HT1080 (cell line): ENCODE data around the gene WFDC2. TPM values are rescaled to one million over a fixed set of nuclear protein-coding genes. Genes with fewer than 3 reads are reported as not detected.
A peak's percentile ranks its signal among the peaks of the same experiment; 100 is the strongest.
"Not testable (repeated sequence)": the region's sequence is repeated elsewhere in the genome, so short reads cannot be mapped to it uniquely, and the experiment has no call there.

Experiments used
- DNase-seq: peaks from one replicate; pipeline ENCODE4 v3.0.0-alpha.2; 2015; ENCODE audit warnings: low read depth
- total RNA-seq: library from RNA; depleted of rRNA; stranded (reverse); fragments of >200 nt; shearing (Covaris generic); gene quantifications from 2 replicates; pipeline ENCODE4 v1.2.3, GENCODE V29; 2014

WFDC2 gene
- total RNA-seq, 1 experiment from 2014 or later: not detected

DNA sequence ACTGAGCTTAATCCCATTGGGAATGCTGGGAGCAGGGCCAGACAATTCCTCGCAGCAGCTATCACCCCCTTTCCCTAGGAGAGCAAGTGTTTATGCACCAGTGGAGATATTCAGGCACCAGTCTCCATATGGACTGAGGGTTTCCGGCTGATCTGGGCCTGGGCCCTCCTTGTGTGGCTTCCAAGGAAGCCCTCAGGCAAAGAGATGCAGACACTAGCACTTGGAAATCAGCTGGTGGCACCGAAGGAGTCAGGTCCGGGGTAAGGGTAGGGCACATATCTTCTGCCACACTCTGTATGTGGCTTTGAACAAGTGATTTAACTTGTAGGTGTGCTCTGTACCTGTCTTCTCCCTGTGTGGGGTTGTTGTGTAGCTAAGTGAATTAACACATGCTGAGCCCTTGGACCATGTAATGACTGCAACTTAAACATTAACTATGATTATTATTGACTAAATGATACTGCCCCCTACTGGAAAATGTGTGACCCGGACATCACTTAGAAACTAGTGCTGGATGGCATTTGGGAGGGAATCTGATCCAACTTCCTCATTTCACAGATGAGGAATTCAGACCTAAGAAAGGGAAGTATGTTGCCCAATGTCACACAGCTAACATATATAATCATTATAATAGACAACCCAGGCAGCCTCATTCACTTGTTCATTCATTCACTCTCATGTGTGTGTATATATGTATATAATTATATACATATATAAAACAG, 19.3 kb upstream of the WFDC2 start:
- DNase-seq: peak; percentile 48

DNA sequence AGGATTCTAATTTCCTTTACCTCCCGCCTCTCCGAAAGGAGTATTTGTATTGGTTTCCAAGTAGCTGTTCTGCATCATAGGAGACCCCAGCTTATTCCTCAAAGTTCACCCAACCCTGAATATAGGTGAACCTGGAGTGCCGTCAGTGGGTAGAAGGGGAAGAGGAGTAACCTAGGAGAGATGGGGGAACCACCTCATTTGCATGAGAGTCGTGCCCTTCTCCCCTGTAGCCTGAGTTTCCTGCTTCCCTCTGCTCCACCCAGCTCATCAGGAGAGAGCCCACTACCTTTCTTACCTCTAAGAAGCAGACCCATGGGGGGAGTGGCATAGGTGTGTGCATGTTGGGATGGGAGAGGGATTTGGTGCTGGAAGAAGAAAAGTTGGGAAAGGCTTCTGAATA, 17.3 kb upstream of the WFDC2 start:
- DNase-seq: no peak

DNA sequence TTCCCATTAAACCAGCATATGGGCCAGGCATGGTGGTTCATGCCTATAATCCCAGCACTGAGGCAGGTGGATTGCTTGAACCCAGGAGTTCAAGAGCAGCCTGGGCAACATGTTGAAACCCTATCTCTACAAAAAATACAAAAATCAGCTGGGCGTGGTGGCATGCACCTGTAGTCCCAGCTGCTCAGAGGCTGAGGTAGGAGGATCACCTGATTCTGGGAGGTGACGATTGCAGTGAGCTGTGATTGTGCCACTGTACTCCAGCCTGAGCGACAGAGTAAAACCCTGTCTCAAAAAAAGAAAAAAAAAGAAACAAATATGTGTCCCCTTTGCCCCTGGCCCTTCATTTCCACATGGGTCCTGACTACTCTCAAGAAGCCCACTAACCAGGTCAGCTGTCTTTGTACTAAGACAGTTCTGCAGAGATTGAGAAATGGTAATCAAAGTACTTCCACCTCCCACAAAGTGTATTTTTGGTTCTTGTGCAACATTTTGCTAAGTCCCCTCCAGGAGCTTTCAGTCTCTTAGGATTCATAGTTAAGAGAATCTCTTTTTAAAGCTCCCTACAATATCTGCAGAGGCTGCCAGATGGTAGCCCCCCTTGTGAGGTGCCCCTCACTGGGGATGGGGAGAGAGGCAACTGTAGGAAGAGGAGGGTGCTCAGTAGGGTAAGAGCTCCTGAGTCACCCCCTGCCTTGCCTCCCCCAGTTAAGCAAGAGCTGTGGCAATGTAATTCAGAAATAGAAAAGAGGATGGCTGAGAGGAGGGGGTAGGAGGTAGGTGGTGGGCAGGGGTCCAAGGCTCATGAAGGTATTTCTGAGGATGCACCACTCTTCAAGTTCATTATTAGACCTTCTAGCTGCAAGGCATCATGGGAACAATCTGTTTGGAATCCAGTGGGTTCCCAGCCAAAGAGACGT, 16.5 kb upstream of the WFDC2 start:
- no peak for DNase-seq

DNA sequence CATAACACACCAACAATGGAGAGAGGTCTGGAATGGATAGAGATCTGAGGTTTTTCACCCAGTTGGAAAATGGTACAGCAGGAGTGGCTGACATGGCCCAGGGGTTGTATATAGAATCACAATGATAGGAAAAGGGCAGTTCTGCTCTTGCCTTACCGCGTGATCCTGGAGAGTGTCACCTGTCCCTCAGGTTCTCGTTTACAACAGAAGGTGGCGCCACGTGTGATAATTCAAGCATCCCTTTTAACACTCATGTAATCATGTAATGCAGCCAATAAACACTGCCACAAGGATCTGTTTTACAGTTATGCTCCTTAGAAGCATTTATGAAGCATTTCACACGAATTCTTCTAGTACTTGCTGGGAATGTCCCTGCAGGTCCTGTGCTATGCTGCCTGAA, 12.9 kb upstream of the WFDC2 start:
- DNase-seq: peak; percentile 11

DNA sequence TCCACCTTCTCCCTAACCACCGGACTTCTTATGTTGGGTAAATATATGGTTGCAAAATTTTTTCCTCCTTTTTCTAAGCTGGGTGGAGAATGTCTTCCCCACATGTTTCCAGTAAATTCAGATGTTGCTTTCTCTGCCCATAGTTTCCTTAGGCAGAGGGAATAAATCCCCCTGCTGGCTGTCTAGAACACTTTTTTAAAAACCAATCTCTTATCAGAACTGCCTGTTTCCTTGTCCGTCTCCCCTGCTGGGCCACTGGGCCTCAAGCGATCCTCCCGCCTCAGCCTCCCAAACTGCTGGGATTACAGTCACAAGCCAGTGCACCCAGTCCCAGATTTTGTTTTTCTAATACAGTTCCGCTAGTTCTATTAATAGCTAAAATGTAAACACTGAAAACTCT, 9.9 kb upstream of the WFDC2 start:
- DNase-seq: no peak

DNA sequence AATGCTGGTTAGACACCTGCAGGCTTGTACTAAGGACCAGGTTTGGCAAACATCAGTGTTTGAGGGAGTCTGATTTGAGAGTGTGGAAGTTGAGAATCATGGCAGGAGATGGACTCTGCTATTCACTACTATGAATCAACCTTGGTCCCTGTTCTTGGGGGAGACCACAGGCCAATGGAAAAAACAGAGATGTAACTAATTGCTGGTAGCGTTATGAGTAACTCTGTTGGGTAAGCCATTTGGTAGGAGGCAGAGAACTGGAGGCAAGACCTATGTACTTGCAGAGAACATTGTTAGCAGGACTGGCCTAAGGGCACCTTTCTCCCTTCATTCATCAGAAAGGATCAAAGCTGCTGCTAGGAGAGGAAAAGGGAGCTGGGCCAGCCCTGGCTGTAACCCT, 8.3 kb upstream of the WFDC2 start:
- no peak for DNase-seq

DNA sequence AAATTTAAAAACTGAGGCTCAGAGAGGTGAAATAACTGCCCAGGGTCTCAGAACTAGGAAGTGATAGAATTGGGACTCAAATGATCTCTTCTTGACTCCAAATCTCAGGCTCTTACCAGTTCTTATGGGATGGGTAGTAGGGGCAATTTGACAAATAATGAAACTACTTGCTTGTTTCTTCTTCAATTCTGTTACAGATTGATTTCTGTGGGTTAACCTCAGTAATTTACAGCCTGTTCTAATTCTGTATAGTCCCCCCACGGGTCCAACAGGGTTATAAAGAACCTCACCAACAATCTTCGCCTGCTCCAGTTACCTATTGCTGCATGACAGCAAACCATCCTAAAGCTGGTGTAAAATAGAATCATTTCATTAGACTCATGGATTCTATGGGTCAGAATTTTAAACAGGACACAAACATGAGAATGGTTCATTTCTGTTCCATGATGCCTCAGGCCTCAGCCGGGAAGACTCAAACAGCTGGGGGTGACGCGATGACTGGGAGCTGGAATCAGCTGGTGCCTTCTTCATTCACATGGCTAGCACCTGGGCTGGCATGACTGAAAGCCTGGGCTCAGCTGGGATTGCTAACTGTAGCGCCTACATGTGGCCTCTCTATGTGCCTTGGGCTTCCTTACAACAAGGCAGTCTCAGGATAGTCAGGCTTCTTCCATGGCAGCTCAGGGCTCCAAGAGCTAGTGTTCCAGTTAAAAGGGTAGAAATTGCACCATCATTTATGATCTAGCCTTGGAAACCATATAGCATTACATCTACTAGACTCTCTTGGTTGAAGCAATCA, 6.6 kb upstream of the WFDC2 start:
- DNase-seq: no peak

DNA sequence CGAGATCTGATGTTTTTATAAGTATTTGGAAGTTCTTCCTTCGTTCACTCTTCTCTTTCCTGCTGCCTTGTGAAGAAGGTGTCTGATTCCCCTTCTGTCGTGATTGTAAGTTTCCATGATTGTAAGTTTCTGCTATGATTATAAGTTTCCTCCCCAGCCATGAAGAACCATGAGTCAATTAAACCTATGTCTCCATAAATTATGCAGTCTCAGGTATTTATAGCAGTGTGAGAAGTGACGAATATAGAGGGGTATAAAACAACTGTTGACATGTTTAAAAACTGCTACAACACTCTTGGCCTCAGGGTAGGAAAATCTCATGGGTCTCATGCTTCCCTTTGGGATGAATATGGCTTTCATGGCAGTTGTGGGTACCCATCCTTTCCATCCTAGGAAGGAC, 5.8 kb upstream of the WFDC2 start:
- no peak for DNase-seq

DNA sequence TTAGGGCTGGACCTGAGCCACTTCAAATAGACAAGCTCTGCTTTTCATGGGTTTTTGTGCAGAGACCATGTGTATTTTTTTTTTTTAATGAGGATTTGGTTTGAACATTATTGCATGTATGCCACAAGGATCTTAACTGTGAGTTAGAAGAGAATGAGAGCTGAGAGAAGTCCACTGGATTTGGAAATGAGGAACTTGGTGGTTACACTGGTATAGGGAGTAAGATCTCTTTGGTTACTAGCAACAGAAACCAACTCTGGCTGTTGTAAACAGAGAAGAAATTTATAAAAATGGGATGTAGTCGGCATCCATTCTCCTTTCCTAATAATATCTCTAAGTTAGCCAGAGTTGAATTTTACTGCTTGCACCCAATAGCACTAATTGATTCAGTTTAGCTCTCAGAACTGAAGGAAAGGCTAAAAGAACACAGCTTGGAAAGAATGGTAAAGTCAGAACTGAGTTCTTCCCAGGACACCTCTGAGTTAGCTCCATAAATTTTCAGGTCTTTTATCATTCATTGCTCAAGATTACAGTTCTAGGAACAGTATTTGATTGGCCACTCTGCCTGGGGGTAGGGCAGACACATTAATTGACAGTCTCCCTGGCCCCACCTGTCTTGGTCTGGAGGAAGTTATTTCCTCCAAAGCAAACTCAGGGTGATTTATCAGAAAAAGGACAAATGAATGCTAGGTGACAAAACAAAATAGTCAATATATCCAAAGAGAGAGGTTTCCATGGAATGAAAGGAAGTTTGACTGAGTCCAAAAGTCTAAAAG, 3.9 kb upstream of the WFDC2 start:
- no peak for DNase-seq

DNA sequence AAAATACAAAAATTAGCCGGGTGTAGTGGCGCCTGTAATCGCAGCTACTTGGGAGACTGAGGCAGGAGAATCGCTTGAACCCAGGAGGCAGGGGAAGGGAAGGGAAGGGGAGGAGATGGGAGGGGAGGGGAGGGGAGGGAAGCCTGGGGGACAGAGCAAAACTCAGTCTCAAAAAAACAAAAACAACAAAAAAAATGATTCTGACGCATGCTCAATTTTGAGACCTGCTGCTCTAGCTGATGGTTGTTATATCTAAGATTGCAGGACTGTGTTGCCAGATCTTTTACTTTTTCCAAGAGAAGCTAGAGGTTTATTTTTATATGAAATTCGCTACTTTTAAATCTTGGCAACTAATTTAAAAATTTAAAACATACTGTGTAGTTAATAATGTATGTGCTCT, 2.4 kb upstream of the WFDC2 start:
- no peak for DNase-seq

DNA sequence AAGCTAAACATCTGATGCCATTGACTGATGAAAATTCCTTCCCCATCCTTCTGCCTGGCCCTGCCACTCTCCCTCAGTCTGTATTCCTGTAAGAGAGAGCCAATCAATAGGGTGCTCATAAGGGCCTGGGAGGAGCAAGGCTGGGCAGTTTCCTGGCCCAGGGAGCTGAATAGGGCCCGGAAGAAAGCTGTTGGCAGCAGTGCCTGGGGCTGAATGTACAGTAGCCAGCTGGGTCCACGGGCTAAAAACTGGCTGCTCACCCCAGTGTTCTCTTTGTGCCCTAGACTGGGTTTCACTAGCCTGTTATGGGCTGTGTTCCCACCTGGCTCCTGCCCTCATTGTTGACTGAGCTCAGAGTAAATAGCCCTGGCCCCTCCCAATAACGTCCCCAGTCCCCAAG, 1.7 kb upstream of the WFDC2 start:
- DNase-seq: no peak

DNA sequence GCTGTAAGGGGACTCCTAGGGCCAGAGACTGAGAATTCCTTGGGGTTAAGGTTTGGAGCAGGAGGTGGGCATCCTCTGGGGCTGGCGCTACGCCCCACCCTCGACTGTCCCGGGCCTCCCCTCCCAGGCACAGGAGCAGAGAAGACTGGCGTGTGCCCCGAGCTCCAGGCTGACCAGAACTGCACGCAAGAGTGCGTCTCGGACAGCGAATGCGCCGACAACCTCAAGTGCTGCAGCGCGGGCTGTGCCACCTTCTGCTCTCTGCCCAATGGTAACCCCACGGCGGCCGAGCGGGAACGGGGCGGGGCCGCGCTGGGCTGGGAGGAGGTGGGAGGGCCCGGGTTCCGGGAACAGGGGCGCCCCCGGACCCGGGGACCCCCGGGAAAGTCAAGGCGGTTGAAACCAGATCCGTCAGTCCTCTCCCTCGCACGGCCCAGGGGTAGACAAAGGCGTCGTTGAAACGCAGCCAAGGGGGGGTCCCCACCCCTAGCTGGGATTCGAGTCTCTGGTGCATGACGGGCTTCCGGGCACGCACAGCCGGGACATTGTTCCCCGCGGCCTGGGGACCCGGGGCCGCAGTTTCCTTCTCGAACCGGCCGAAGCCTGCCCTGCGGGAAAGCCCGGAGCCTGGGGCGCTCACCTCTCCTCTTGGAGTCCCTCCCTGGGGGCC, 844 bp downstream of the WFDC2 start:
- DNase-seq: no peak

DNA sequence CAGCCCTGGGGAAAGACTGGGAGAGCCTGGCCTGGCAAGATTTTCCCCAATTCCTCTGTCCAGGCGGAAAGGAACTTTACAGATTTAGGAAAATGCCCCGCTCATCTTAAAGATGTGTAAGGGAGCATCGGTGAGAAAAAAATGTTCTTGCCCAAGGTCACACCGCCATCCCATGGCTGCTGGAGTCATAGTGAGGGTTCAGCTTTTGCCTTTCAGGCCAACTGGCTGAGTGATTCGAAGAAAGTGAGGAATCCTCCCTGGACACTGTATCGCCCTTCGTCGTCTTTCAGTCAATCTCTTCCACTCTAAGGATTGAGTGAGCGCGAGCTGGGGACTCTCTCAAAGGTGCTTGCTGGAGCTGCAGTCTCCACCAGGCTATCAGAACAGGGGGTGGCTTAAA, 1.4 kb downstream of the WFDC2 start:
- DNase-seq: no peak

DNA sequence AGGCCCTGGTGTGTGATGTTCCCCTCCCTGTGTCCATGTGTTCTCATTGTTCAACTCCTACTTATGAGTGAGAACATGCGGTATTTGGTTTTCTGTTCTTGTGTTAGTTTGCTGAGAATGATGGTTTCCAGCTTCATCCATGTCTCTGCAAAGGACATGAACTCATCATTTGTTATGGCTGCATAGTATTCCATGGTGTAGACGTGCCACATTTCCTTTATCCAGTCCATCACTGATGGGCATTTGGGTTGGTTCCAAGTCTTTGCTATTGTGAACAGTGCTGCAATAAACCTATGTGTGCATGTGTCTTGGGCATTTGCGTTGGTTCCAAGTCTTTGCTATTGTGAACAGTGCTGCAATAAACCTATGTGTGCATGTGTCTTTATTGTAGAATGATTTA, 2.7 kb downstream of the WFDC2 start:
- DNase-seq: not testable (repeated sequence)

DNA sequence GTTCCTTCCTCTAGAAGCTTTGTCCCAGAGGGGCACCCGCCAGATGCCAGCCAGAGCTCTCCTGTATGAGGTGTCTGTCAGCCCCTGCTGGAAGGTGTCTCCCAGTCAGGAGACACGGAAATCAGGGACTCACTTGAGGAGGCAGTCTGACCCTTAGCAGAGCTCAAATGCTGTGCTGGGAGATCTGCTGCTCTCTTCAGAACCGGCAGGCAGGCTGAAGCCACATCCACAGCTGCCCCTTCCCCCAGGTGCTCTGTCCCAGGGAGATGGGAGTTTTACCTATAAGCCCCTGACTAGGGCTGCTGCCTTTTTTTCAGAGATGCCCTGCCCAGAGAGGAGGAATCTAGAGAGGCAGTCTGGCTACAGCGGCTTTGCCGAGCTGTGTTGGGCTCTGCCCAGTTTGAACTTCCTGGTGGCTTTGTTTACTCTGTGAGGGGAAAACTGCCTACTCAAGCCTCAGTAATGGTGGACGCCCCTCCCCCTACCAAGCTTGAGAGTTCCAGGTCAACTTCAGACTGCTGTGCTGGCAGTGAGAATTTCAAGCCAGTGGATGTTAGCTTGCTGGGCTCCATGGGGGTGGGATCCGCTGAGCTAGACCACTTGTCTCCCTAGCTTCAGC, 8.1 kb downstream of the WFDC2 start:
- DNase-seq: not testable (repeated sequence)

DNA sequence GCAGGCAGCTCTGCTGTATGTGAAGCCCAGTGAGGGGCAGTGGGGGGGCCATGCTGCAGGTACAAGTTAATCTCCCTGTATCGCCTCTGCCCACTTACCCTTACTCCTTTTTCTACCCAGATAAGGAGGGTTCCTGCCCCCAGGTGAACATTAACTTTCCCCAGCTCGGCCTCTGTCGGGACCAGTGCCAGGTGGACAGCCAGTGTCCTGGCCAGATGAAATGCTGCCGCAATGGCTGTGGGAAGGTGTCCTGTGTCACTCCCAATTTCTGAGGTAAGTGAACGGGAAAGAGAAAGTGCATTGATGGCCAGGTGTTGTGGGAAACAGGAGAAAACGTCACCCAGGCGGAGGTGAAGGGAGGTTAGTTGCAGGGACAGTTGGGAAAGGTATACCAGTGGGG, 10.3 kb downstream of the WFDC2 start:
- no peak for DNase-seq

DNA sequence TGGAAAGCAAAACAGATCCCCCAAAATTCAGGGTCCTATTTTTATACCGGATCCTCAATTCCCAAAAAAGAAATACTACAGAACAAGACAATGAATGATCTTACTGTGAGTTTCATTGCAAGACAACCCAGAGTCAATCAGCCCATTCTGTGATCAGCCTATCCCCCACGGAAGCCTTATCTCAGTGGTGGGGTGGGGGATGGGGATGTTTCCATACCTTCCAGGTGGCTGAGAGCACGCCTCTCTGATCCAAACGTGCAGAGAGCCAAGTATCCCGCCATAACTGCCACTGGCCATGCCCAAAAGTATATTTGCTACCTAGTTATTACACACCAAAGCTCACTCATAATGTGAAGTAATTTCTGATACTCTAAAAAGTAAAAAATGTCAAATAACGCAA, 15.1 kb downstream of the WFDC2 start:
- no peak for DNase-seq

DNA sequence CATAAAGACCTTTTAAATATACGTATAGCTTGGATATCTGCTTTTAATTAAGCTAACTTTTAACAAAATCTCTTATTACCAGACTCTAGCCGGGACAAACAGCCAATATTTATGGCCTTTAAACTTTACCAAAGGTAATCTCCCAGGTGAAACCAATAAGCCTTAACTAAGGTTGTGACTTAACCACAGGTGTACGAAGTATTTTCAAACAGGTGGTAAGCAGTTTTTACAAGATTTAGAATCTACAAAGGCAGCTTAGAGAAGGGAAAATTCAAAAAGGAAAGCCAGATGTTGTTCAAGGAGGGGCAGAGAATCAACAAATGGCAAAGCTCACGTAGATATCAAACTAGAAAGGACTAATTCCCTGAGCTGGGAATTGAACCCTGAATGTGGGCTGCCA, 15.8 kb downstream of the WFDC2 start:
- DNase-seq: no peak

DNA sequence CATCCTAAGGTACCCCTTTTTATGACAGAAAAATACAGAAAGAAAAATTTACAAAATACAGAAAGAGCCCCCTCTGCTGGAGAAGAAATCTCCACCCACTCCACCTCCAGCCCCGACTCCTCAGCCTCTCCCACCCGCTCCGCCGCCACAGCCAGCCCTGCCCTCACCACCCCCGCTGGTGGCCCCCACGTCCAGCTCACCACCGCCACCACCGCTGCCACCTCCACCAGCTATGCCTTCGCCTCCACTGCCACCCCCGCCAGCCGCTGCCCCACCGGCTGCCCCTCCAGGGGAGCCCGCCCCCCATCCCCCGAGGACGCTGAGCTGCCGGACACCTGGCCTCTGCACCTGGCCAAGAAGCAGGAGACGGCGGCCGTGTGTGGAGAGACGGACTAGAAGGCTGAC, 17.7 kb downstream of the WFDC2 start:
- no peak for DNase-seq

DNA sequence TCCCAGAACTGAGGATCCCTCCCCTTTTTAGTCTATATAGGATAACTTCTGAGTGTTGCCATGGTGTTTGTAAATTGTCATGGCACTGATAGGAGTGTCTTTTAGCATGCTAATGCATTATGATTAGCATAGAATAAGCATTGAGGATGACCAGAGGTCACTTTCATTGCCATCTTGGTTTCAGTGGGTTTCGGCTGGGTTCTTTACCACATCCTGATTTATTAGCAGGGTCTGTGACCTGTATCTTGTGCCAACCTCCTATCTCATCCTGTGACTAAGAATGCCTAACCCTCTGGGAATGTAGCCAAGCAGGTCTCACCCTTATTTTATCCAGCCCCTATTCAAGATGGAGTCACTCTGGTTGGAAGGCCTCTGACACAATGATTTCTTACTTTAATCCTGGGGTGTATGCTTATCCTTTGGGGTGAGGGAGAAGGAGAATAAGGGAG, 19.6 kb downstream of the WFDC2 start:
- DNase-seq: peak; percentile 87
